Measurements from ENCODE around the gene ABL1.
A peak's percentile ranks its signal among the peaks of the same experiment; 100 is the strongest.

The ABL1 gene

DNA sequence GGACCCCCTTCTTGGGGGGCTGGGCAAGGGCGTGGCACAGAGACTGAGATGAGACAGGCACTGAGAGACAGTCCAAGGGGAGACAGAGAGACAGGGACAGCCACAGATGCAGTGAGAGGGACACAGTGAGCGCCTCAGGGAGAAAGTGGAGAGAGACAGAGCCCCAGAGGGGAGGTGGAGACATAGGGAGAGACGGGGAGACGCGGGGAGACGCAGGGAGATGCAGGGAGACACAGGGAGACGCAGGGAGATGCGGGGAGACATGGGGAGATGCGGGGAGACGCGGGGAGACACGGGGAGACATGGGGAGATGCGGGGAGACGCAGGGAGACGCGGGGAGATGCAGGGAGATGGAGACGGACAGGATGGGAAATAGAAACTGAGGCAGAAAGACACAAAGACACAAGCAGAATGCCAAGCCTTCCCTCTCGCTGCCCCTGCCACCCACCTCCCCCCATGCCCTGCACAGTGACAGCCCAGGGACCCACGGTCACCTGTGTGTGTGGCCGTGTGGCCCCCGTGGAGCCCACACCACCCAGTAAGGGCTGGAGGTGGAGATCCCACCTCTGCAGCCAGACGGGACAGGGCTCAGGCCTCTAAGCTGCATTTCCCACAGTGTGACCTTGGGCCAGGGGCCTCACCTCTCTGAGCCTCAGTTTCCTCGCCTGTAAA, 95.2 kb downstream of the ABL1 start:
- Histone ChIP-seq H3K4me3 (ENCODE audit: low read depth, low read length) (no peak overlapping the region), H3K4me1 (peaks cover 24% of the 10 kb centered on the region), H3K36me3 (no peaks in the 10 kb centered on the region), H3K27me3 (peaks cover 26% of the 10 kb centered on the region), H3K9me3 (no peaks in the 10 kb centered on the region)
- no peak for DNase-seq
- TF ChIP-seq, protein P1, sequence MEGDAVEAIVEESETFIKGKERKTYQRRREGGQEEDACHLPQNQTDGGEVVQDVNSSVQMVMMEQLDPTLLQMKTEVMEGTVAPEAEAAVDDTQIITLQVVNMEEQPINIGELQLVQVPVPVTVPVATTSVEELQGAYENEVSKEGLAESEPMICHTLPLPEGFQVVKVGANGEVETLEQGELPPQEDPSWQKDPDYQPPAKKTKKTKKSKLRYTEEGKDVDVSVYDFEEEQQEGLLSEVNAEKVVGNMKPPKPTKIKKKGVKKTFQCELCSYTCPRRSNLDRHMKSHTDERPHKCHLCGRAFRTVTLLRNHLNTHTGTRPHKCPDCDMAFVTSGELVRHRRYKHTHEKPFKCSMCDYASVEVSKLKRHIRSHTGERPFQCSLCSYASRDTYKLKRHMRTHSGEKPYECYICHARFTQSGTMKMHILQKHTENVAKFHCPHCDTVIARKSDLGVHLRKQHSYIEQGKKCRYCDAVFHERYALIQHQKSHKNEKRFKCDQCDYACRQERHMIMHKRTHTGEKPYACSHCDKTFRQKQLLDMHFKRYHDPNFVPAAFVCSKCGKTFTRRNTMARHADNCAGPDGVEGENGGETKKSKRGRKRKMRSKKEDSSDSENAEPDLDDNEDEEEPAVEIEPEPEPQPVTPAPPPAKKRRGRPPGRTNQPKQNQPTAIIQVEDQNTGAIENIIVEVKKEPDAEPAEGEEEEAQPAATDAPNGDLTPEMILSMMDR (IDR thresholded peaks at IDR 0.05; ENCODE audit: low read depth, low read length) = no peak

DNA sequence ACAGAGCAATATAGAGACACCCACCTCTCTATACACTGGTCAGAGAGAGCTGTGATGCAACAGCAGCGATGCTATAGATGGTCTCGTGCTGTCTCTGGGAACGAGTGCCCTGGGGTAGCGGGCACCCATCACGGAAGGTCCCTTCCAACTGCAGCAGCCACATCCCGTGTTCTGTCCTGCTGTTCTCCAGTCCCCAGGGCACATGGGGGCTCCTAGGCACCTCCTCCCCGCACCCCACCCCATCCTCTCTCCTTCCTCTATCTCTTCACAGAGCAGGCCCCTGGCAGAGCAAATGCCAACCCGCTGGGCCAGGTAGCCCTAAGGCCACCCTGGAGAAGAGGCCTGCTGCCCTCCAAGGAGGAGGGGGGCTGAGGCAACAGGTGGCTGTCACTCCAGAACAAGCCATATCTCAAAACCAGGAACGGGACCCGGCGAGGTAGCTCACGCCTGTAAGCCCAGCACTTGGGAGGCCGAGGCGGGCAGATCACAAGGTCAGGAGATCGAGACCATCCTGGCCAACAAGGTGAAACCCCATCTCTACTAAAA, 95.8 kb downstream of the ABL1 start:
- H3K4me3 ChIP-seq (ENCODE audit: low read depth, low read length) = no peak overlapping the region
- DNase-seq = no peak
- no peaks in the 10 kb centered on the region for H3K36me3 ChIP-seq
- TF ChIP-seq, protein P1 (IDR thresholded peaks at IDR 0.05; ENCODE audit: low read depth, low read length) = no peak
- H3K4me1 ChIP-seq = peaks cover 24% of the 10 kb centered on the region
- peaks cover 32% of the 10 kb centered on the region for H3K27me3 ChIP-seq
- H3K9me3 ChIP-seq = no peaks in the 10 kb centered on the region

DNA sequence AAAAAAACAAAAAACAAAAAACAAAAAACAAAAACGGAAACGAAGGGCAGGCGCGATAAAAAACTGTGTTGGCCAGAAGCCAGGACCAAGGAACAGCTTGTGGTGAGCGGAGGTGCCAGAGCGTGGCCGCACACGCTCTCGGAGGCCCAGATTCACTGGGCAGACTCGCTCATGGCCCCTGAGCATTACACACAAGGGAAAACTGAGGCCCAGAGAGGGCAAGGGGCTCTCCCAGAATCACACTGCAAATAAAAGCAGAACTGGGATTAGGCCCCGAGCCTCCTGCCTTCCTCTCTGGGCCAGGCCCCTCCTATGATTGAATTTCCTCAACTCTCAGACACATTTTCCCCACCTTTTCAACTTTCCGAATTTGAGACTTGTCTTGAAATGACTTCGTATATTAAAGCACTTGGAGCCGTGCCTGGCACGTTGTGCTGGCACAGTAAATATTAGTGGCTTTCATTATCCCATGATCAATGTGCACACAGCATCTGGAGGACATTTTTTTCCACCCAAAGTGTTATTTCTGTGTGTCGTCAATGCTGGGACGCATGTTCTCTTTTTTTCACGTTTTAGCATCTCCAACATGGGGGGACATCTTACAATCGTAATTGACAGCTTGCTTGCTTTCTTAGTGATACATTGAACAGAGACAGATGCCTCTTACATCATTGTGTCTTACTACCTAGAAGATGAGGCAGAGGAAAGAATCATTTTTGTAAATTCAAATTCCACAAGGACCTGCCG, 96.6 kb downstream of the ABL1 start:
- Histone ChIP-seq H3K27me3 (peaks cover 33% of the 10 kb centered on the region), H3K9me3 (no peaks in the 10 kb centered on the region), H3K36me3 (no peaks in the 10 kb centered on the region), H3K4me1 (peaks cover 24% of the 10 kb centered on the region), H3K4me3 (ENCODE audit: low read depth, low read length) (no peak overlapping the region)
- TF ChIP-seq, protein P1 (IDR thresholded peaks at IDR 0.05; ENCODE audit: low read depth, low read length) = no peak
- peak; percentile 16 for DNase-seq

DNA sequence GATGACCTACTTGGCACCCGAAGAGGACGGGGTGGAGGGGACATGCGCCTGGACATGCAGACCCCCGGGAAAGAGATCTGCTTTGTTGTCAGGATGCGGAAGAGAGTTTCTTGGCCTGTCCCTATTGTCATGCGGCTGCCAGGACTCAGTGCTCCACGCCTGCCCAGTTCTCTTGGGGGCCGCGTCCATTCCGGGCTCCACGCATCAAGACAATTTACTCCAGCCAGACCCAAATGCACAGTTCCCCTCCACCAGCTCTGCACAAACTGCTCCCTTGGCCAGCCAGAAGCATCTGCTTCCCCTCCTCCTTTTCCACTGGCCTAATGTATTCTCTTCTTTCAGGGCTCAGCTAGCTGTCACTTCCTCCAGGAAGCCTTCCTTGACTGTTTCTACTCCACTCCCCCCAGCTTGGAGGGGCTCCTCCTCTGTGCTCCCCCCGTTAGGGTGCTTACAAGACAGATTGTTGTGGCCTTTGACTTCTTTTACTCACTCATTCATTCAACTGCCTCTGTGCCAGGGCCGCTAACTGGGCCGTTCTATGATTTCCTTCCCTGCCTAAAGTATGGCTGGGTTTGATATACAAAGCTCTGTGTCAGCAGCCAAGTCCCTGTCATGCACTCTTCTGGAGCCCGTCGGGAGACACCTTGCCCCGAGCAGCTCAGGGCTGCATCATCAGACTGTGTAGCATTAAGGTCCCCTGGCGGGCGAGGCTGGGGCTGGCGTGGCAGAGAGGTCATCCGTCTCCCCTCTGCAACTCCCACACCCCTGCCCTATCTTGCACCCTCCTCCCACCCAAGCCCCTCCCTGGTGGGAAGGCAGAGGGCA, 97.4 kb downstream of the ABL1 start:
- no peaks in the 10 kb centered on the region for H3K36me3 ChIP-seq
- H3K4me3 ChIP-seq (ENCODE audit: low read depth, low read length) = no peak overlapping the region
- TF ChIP-seq, protein P1 (IDR thresholded peaks at IDR 0.05; ENCODE audit: low read depth, low read length) = peak; percentile 55
- peak; percentile 70 for DNase-seq
- peaks cover 22% of the 10 kb centered on the region for H3K4me1 ChIP-seq
- no peaks in the 10 kb centered on the region for H3K9me3 ChIP-seq
- peaks cover 41% of the 10 kb centered on the region for H3K27me3 ChIP-seq

DNA sequence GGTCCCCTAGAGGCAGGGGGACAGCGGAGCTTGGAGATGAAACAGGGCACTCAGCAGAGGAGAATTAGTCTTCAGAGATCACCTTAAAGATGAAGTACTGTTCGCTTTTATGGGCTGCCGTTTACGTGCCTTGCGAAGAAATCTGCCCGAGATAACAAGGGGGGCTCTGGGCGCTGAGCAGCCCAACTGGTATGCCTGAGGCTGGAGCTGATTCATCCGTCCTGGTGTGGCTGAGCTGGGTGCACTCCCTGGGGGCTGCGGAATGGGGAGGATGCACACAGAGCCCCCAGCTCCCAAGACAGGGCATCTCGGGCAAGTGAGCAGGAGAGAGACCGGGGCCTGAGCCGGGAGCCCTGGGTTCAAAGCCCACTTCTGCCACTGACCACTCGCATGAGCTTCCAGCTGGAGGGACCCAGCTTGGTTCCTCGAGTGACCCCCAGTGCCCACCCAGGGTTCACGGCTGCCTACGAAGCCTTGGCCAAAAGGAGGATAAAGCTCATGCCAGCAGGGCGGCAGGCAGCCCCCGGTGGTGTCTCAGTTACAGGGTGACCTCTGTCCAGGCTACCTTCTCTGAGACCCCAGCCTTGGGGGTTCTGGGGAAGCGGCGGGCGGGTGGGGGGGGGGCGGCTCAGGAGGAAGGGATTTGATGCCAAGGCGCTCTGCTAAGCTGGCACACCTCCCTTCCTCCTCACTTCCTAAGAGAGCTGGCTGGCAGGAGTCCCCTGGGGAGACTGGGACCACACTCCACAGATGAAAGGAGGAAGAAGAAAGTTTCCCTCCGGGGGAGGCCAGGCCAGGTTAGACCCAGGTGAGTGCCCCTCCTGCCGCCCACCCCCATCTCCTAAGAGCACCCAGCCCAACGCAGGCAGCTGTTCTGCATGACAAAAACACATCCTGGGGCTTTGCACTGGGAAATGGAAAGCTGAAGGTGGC, 98.3 kb downstream of the ABL1 start:
- DNase-seq = peak; percentile 36
- H3K9me3 ChIP-seq = no peaks in the 10 kb centered on the region
- no peak overlapping the region for H3K4me3 ChIP-seq (ENCODE audit: low read depth, low read length)
- H3K27me3 ChIP-seq = peaks cover 50% of the 10 kb centered on the region
- TF ChIP-seq, protein P1 (IDR thresholded peaks at IDR 0.05; ENCODE audit: low read depth, low read length) = no peak
- H3K4me1 ChIP-seq = peaks cover 15% of the 10 kb centered on the region
- no peaks in the 10 kb centered on the region for H3K36me3 ChIP-seq

All from BE2C (cell line).